Stimulated activated CD8-positive, alpha-beta memory T cell treated with anti-CD3 and anti-CD28 coated beads, Interleukin-2, amount 100 ng/mL, for 1 hour (primary cell): ENCODE data around the gene NT5DC3.
A peak's percentile ranks its signal among the peaks of the same experiment; 100 is the strongest.
"Not testable (repeated sequence)": the region's sequence is repeated elsewhere in the genome, so short reads cannot be mapped to it uniquely, and the experiment has no call there.

ENCODE experiments used
- DNase-seq, 2 donors: peaks; one replicate each; pipeline ENCODE4 v3.0.0-alpha.2; 2020; ENCODE audit warnings: low read depth in 2 of 2

Gene NT5DC3

GRCh38 chr12:103855896-103856657, 15.0 kb upstream of the NT5DC3 start:
- DNase-seq: no peak

GRCh38 chr12:103855036-103855712, 14.1 kb upstream of the NT5DC3 start:
- DNase-seq: no peak

GRCh38 chr12:103854372-103854973, 13.4 kb upstream of the NT5DC3 start:
- no peak for DNase-seq

- DNase-seq: no peak
Observed at GRCh38 chr12:103852498-103852997, 11.5 kb upstream of the NT5DC3 start.

GRCh38 chr12:103851127-103851526, 10.1 kb upstream of the NT5DC3 start:
- no peak for DNase-seq

- DNase-seq: no peak
Observed at GRCh38 chr12:103850429-103850828, 9.4 kb upstream of the NT5DC3 start.

GRCh38 chr12:103848917-103849491, 8.0 kb upstream of the NT5DC3 start:
- no peak for DNase-seq

- DNase-seq: no peak
Observed at GRCh38 chr12:103848143-103848542, 7.1 kb upstream of the NT5DC3 start.

- DNase-seq: no peak
Observed at GRCh38 chr12:103846415-103846814, 5.4 kb upstream of the NT5DC3 start.

GRCh38 chr12:103844305-103844704, 3.3 kb upstream of the NT5DC3 start:
- no peak for DNase-seq

- peak in 1 of 2 donors; percentile 4 for DNase-seq
Observed at GRCh38 chr12:103841690-103842584, 903 bp upstream of the NT5DC3 start.

- DNase-seq: no peak
Observed at GRCh38 chr12:103840462-103840875, 565 bp downstream of the NT5DC3 start.

- DNase-seq: no peak
Observed at GRCh38 chr12:103839609-103840461, 1.2 kb downstream of the NT5DC3 start.

- no peak for DNase-seq
Observed at GRCh38 chr12:103839103-103839502, 1.9 kb downstream of the NT5DC3 start.

GRCh38 chr12:103838254-103838914, 2.6 kb downstream of the NT5DC3 start:
- DNase-seq: no peak

- no peak for DNase-seq
Observed at GRCh38 chr12:103836345-103836744, 4.7 kb downstream of the NT5DC3 start.

GRCh38 chr12:103835747-103836335, 5.2 kb downstream of the NT5DC3 start:
- DNase-seq: not testable (repeated sequence)

GRCh38 chr12:103834942-103835341, 6.1 kb downstream of the NT5DC3 start:
- DNase-seq: no peak

- DNase-seq: no peak
Observed at GRCh38 chr12:103833891-103834290, 7.1 kb downstream of the NT5DC3 start.
